ENCODE measurements around the gene SORT1. TPM values are rescaled to one million over a fixed set of nuclear protein-coding genes. Genes with fewer than 3 reads are reported as not detected.
"Not testable (repeated sequence)": the region's sequence is repeated elsewhere in the genome, so short reads cannot be mapped to it uniquely, and the experiment has no call there.

SORT1 gene
- total RNA-seq, 1 experiment from 2014 or later = 3.7 TPM

DNA sequence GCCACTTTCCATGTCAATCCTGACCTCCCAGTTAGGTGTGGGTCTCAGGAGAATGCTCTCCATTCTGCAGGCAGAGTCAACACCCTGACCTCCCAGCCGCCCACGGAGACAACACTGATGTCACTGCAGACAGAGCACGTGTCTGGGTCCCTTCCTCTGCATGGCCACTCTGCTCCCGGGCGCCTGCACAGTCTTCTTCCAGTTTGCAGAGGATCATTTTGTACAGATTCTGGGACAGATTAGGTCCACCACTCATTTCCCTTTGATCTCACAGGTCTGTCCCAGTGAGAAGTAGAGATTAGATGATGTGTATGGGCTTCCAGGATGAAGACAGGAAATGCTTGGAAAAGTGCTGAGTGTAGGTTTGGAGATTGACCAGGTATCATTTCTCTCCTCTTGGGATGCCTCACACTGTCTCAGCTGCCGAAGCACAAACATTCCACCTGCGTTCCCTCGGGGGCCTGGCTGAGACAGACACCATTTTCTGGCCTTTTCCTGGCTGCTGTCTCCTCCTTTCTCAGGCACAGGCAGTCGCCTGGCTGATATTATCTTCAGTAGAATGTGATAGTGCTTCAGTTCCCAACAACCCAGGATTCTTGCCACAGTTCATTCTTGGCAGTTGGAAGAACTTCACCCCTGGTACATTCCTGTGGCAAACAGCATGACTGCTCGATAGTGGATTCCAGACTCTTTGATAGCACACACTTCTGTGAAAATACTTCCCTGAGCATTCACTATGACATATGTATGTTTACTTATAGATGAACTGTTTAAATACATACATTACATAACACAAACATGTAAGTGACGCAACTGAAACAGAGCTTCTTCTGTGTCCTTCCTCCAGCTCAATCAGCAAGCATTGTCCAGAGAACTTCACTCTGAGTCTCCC, 98.8 kb downstream of the SORT1 start:
- peak; percentile 69 for DNase-seq (ENCODE audit: low spot score)

DNA sequence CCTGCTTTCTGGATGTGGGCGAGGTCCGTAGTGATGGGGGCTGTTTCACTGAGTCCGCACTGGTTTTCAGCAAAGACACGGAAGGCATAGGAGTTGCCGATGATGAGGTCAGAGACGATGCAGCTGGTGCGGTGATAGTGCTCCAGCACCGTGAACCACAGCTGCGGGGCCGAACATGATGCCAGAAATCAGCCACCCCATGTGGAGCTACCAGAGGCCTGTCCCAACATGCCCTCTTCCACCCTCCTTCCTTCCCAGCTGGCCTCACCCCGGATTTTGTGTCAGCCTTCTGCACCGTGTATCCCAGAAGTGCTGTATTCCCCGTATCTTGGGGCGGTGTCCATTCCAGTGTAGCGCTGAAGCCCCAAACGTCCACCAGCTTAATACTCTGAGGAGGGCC, 100.9 kb downstream of the SORT1 start:
- no peak for DNase-seq (ENCODE audit: low spot score)

DNA sequence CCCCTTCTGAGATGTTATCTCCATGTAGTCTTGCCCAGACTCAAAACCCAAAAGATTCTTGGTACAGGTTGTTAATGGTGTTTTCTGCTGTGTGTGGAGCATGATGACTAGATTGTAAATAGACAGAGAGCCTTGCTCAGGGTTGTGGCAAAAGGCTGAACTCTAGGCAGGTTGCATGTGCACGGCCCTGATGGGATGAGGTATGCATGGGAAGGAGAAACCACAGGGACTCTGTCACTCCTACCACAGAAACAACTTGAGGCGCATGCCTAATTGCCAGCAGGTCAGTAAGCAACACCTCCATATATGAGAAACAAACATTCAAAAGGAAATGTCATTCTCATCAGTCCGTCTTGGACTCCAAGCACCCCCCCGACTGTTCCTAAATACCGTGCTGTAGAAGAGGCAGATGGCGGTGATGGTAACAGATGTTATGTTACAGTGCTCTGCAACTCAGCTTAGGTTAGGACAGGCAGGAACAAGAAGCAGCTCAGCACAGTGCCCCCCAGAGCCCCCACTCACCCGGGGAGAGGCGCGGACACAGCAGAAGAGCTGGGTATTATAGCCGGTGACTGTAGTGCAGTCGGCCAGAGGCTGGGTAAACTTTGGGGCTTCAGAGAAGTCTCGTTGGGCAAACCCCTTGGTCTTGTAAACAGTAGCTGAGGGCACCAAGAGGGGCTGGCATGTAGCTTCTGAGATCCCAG, 101.9 kb downstream of the SORT1 start:
- no peak for DNase-seq (ENCODE audit: low spot score)

DNA sequence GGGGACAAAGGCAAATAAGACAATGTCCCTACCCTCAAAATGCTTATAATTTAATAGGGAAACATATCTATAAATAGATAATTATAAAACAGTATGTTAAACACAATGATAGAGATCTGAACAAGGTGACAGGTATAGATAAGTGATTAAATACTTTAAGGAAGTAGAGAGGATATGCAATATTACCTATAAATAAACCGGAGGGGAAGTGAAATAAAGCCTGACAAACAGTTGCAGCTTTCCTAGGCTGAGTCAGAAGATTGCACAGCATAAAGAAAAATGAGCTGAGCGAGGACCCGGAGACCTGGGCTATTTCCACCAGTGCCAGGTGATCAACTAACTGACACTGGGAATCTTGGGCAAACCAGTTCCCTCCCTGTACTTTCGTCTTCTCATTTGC, 103.2 kb downstream of the SORT1 start:
- DNase-seq (ENCODE audit: low spot score) = no peak

GRCh38 chr1:109293026-109293425, 104.7 kb downstream of the SORT1 start:
- DNase-seq (ENCODE audit: low spot score) = no peak

DNA sequence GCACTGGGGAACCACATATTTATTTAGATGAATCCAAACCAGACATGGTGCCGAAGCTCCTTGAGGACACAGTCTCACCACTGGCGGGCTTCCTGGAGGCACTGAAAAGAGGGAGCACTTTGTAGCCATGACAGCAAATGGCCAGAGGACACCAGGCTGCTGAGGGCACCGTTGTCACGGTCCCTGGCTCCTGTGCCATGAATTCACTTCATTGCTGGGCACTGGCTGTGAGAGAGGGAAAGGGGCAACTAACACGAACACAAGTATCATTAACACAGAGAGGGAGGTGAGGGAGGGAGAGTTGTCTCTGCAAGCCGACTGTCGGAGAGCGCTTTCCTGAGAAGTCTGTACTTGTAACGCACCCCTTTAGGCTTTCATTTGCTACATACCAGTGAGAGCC, 105.4 kb downstream of the SORT1 start:
- no peak for DNase-seq (ENCODE audit: low spot score)

DNA sequence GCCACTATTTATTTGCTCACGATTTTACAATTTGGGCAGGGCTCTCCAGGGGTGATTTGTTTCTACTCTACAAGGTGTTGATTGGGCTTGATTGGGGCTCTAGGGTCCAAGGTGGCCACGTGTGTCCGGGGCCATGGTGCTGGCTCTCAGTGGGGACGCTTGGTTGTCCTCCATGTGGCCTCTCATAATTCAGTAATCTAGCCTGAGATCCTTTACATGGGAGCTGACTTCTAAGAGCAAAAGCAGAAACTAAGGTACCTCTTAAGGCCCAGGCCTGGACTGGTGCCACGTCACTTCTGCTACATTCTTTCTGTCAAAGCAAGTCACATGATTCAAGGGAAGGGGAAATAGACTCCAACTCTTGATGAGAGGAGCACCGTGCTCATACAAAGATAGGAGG, 106.7 kb downstream of the SORT1 start:
- no peak for DNase-seq (ENCODE audit: low spot score)

- DNase-seq (ENCODE audit: low spot score) = no peak
Observed at GRCh38 chr1:109290137-109290536, 107.6 kb downstream of the SORT1 start.

DNA sequence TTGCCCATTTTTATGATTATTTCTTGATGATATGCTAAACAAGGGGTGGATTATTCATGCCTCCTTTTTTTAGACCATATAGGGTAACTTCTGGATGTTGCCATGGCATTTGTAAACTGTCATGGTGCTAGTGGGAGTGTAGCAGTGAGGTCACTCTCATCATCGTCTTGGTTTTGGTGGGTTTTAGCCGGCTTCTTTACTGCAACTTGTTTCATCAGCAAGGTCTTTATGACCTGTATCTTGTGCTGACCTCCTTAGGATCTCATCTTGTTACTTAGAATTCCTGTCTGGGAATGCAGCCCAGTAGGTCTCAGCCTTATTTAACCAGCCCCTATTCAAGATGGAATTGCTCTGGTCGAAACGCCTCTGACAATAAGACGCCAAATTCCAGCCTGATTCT, 111.0 kb downstream of the SORT1 start:
- DNase-seq (ENCODE audit: low spot score) = not testable (repeated sequence)

- no peak for DNase-seq (ENCODE audit: low spot score)
Observed at GRCh38 chr1:109283748-109284600, 113.7 kb downstream of the SORT1 start.

DNA sequence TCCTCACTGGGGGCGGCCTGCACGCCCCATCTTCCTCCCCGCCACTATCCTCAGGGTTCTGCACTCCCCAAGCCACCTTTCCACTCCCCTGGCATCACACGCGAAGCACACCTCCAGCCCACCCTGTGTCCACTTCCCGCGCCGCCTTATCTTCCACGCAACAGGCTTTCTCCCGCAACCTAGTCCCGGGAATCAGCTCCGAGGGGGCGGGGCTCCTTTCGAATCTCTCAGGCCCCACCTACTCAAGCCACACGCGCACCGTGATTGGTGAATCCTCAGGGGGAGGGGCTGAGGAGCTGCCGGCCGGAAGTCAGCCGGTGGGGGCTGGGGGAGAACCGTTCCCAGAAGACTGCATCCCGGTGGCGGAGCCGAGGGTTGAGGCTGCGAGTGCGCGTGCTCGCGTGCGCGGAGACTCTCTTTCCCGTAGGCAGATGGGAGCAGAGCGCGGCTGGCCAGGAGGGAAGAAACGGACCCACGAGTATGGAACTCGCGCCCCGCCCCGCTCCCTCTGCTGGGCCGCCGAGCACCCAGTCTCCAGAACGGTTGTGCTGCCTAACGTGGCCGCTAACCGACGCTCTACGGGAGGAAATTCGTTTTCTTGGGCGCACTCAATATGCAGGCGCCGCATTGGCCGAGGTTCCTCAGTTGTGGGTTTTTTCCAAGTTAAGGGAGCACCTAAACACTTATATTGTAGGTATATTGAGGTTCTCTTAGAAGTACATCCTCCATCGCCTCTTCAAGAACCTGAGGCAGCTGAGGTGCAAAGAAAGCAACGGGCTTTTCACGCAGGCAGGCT, 114.6 kb downstream of the SORT1 start, which contains the start of gene PSRC1:
Gene PSRC1 (minus strand): TSS at position 194 of the 796 bp plus-strand sequence.
- peak; percentile 94 for DNase-seq (ENCODE audit: low spot score)

GRCh38 chr1:109282497-109282951, 115.2 kb downstream of the SORT1 start:
- no peak for DNase-seq (ENCODE audit: low spot score)

- DNase-seq (ENCODE audit: low spot score) = no peak
Observed at GRCh38 chr1:109281680-109282496, 115.8 kb downstream of the SORT1 start.

GRCh38 chr1:109280862-109281261, 116.9 kb downstream of the SORT1 start:
- no peak for DNase-seq (ENCODE audit: low spot score)

- no peak for DNase-seq (ENCODE audit: low spot score)
Observed at GRCh38 chr1:109279615-109280278, 118.0 kb downstream of the SORT1 start.

DNA sequence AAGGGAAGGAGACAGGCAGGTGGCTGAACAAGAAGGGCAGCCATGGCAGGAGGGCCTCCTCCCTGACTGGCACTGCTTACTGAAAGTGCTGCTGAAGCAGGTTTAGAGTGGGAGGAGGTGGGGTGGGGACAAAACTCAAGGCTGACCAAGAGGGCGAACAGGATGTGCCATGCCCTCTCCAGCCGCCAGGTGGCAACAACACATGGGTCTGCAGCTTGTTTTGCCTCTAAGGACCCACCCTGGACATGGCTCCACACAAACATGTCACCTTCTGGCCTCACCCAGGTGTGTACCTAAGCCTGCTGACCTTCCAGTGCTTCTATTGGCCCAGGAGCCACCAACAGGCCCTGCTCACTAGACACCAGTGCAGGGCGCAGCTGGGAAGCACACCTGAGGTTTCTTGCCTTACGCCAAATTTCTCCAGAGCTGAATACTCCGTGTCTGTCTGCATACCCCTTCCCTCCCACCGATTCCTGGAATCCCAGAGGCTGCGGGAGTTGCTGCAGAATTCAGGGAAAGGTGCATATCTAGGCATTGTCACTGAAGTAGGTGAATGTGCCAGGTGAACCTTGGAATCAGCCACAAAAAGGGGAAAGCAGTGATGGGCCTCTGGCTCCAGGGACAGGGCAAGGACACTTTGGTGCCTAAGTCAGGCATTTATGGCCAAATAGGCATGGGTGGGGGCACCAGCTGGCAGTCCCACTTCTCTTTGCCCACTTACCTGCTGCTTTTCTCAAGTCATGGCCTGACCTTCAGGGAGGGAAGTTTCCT, 120.1 kb downstream of the SORT1 start:
- DNase-seq (ENCODE audit: low spot score) = peak; percentile 71

GRCh38 chr1:109275706-109276345, 121.9 kb downstream of the SORT1 start:
- DNase-seq (ENCODE audit: low spot score) = no peak
